Spinal cord (tissue), 10 donors: ENCODE data around the gene AP2B1. TPM values are rescaled to one million over a fixed set of nuclear protein-coding genes. Genes with fewer than 3 reads are reported as not detected.
"Not testable (repeated sequence)": the region's sequence is repeated elsewhere in the genome, so short reads cannot be mapped to it uniquely, and the experiment has no call there.

Experiments used
- DNase-seq, 6 donors: peaks; one replicate each; pipeline versions ENCODE4 v3.0.0 to v3.0.0-alpha.2; 2013 to 2015; ENCODE audit warnings: low spot score in 6 of 6, low read depth in 4 of 6
- H3K27ac ChIP-seq: one replicate; pipeline ENCODE4 v1.5.1; 2013; ENCODE audit warnings: low read depth, low read length, control low read depth
- H3K27me3 ChIP-seq: one replicate; pipeline ENCODE4 v1.6.1; 2013; ENCODE audit warnings: low read length; ENCODE audit not compliant: control insufficient read depth, insufficient read depth
- H3K36me3 ChIP-seq: one replicate; pipeline ENCODE4 v1.6.1; 2013; ENCODE audit warnings: low read length; ENCODE audit not compliant: control insufficient read depth, insufficient read depth
- H3K4me1 ChIP-seq: one replicate; pipeline ENCODE4 v1.6.1; 2013; ENCODE audit warnings: low read length; ENCODE audit not compliant: control insufficient read depth, insufficient read depth
- H3K4me3 ChIP-seq: one replicate; pipeline ENCODE4 v1.5.1; 2013; ENCODE audit warnings: low read depth, low read length, control low read depth
- H3K9me3 ChIP-seq: one replicate; pipeline ENCODE4 v1.6.1; 2013; ENCODE audit warnings: low read length; ENCODE audit not compliant: control insufficient read depth, insufficient read depth
- WGBS: methylation state at CpG from one replicate; pipeline ENCODE4 v1.1.5; 2013; ENCODE audit warnings: missing lambda C conversion rate; ENCODE audit not compliant: insufficient coverage; 5-methylcytosine and 5-hydroxymethylcytosine counted together
- polyA plus RNA-seq, 2 donors: library from polyadenylated mRNA; unstranded; fragments of 120-200 nt; gene quantifications; one replicate each; pipeline ENCODE4 v1.2.1, GENCODE V29; 2013; ENCODE audit not compliant: insufficient read length in 2 of 2
- total RNA-seq, 2 donors: library from RNA; depleted of rRNA in 1 of 2; stranded (reverse); fragments of 120-200 nt in 1 of 2; fragments of >200 nt in 1 of 2; gene quantifications; one replicate each; pipeline versions ENCODE4 v1.2.3 to v1.2.4, GENCODE V29; 2013 to 2014
- donor health status: healthy.

AP2B1 gene
- total and polyA plus RNA-seq, 4 donors = 115 to 287 (median 217) TPM

DNA sequence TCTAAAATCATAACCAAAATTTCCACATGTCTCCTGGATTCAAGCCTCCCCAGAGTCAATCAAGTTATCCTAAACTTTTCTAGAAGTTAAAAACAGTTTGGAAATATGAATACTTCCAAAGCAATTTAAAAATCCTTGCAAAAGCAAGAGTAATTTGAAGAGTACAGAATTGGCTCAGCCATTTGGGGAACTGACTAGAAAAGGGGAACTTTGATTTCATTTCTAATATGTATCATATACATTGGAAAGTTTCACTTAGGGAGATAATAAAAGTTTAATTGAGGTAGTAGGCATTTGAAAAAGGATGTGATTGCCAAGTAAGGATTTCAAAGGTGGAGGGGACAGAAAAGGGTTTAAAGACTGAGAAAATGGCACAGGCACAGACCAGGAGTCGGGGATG lies 40.6 kb upstream of the AP2B1 start:
- 83% methylated on average over 1 of the region's 1 CpG for WGBS
- H3K4me1 ChIP-seq = no peaks in the 10 kb centered on the region
- H3K36me3 ChIP-seq = no peaks in the 10 kb centered on the region
- no peaks in the 10 kb centered on the region for H3K9me3 ChIP-seq
- no peak for DNase-seq
- no peak overlapping the region for H3K27ac ChIP-seq
- peaks cover 11% of the 10 kb centered on the region for H3K27me3 ChIP-seq
- H3K4me3 ChIP-seq = no peak overlapping the region

DNA sequence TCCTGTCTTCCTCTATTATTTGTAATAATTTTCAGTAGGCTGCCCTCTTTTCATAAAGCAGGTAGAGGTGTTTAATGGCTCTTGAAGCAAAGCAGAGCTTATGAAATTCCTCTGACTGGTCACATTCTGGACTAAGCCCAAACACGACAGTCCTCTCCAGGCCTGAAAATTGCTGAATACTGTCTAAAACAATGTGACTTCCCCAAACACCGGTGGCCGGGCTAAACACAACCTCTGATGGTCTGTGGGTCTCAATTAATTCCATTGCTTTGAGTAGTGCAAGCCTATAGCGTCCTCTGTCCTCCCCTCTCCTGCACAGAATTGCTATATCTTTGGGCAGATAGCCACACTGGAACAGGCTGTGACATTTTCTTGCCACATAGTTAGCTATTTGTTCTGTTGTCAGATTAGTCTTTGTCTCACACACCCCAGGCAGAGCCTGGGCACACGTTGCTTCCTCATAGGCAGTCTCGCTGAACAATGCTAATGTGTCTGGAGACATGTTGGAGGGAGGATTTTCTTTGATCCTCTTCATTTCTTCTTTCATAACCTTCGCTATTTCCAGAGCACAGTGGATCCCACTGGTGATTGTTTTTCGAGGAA lies 38.8 kb upstream of the AP2B1 start:
- Histone ChIP-seq H3K27ac (no peak overlapping the region), H3K4me3 (no peak overlapping the region), H3K4me1 (no peaks in the 10 kb centered on the region), H3K36me3 (no peaks in the 10 kb centered on the region), H3K27me3 (peaks cover 16% of the 10 kb centered on the region), H3K9me3 (no peaks in the 10 kb centered on the region)
- WGBS = 76% methylated on average over 3 of the region's 8 CpGs
- DNase-seq = no peak

- H3K4me3 ChIP-seq = no peak overlapping the region
- DNase-seq = no peak
- H3K36me3 ChIP-seq = no peaks in the 10 kb centered on the region
- H3K4me1 ChIP-seq = no peaks in the 10 kb centered on the region
- 56% methylated on average over 1 of the region's 1 CpG for WGBS
- H3K9me3 ChIP-seq = no peaks in the 10 kb centered on the region
- no peak overlapping the region for H3K27ac ChIP-seq
- H3K27me3 ChIP-seq = peaks cover 16% of the 10 kb centered on the region
Measured at GRCh38 chr17:35548978-35549377, 38.1 kb upstream of the AP2B1 start.

GRCh38 chr17:35553310-35553709 lies 33.8 kb upstream of the AP2B1 start:
- WGBS = no CpG with 5 or more reads among the region's 4 CpGs
- no peak for DNase-seq
- Histone ChIP-seq H3K9me3 (no peaks in the 10 kb centered on the region), H3K27ac (no peak overlapping the region), H3K4me1 (no peaks in the 10 kb centered on the region), H3K4me3 (no peak overlapping the region), H3K27me3 (peaks cover 13% of the 10 kb centered on the region), H3K36me3 (no peaks in the 10 kb centered on the region)

DNA sequence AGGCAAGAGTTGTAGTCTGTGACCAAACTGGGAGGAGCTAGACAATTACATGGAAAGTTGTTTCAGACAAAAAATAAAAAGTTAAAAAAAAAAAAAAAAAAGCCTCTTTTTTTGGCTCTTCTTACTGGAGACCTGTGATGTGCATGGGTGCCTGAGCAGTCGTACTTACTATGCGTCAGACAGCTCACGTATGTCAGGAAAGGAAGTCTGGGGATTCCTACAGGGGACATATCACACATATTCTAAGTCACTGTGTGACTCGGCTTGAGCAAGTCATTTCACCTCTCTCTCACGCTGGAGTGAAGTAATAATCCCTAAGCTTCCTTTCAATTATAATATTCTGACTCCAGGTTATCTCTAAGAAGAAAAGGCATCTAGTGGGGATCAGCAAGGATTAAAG lies 32.5 kb upstream of the AP2B1 start:
- 80% methylated on average over 1 of the region's 5 CpGs for WGBS
- Histone ChIP-seq H3K9me3 (no peaks in the 10 kb centered on the region), H3K27me3 (peaks cover 12% of the 10 kb centered on the region), H3K4me1 (no peaks in the 10 kb centered on the region), H3K36me3 (no peaks in the 10 kb centered on the region), H3K4me3 (no peak overlapping the region), H3K27ac (no peak overlapping the region)
- no peak for DNase-seq

- no peaks in the 10 kb centered on the region for H3K9me3 ChIP-seq
- peaks cover 14% of the 10 kb centered on the region for H3K27me3 ChIP-seq
- H3K27ac ChIP-seq = no peak overlapping the region
- no peaks in the 10 kb centered on the region for H3K4me1 ChIP-seq
- no peaks in the 10 kb centered on the region for H3K36me3 ChIP-seq
- no peak for DNase-seq
- H3K4me3 ChIP-seq = no peak overlapping the region
- no CpG with 5 or more reads among the region's 5 CpGs for WGBS
Measured at GRCh38 chr17:35555691-35556090, 31.4 kb upstream of the AP2B1 start.

GRCh38 chr17:35557353-35557752 lies 29.8 kb upstream of the AP2B1 start:
- 94% methylated on average over 2 of the region's 3 CpGs for WGBS
- Histone ChIP-seq H3K36me3 (no peaks in the 10 kb centered on the region), H3K9me3 (no peaks in the 10 kb centered on the region), H3K4me3 (no peak overlapping the region), H3K4me1 (no peaks in the 10 kb centered on the region), H3K27me3 (peaks cover 14% of the 10 kb centered on the region), H3K27ac (no peak overlapping the region)
- no peak for DNase-seq

- H3K9me3 ChIP-seq = no peaks in the 10 kb centered on the region
- no peak for DNase-seq
- no peaks in the 10 kb centered on the region for H3K36me3 ChIP-seq
- H3K4me3 ChIP-seq = no peak overlapping the region
- H3K4me1 ChIP-seq = no peaks in the 10 kb centered on the region
- peaks cover 8% of the 10 kb centered on the region for H3K27me3 ChIP-seq
- WGBS = 86% methylated on average over 1 of the region's 2 CpGs
- no peak overlapping the region for H3K27ac ChIP-seq
Measured at GRCh38 chr17:35559495-35560210, 27.5 kb upstream of the AP2B1 start.

- Histone ChIP-seq H3K27ac (no peak within 1 kb of the TSS), H3K9me3 (no peaks in the 10 kb centered on the region), H3K27me3 (peaks cover 8% of the 10 kb centered on the region), H3K36me3 (no peaks in the 10 kb centered on the region), H3K4me1 (no peaks in the 10 kb centered on the region), H3K4me3 (no peak within 1 kb of the TSS)
- DNase-seq = no peak
- no CpG with 5 or more reads among the region's 3 CpGs for WGBS
Measured at GRCh38 chr17:35560703-35561102, 26.4 kb upstream of the AP2B1 start, which contains the start of gene SLFN14. Gene SLFN14 (minus strand): TSS chr17:35560819. CDS start chr17:35558062, 2,757 bp downstream.

DNA sequence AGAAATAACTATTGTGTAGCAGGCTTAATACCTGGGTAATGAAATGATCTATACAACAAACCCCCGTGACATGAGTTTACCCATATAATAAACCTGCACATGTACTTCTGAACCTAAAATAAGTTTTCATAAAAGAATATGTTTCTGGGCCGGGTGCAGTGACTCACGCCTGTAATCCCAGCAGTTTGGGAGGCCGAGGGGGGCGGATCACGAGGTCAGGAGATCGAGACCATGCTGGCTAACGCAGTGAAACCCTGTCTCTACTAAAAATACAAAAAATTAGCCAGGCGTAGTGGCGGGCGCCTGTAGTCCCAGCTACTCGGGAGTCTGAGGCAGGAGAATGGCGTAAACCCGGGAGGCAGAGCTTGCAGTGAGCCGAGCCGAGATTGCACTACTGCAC lies 23.9 kb upstream of the AP2B1 start:
- not testable (repeated sequence) for H3K4me1 ChIP-seq, H3K36me3 ChIP-seq, H3K27ac ChIP-seq, H3K9me3 ChIP-seq, H3K4me3 ChIP-seq, H3K27me3 ChIP-seq, DNase-seq
- 86% methylated on average over 4 of the region's 16 CpGs for WGBS
